Endothelial cell of umbilical vein (primary cell): Measurements from ENCODE around the gene TMPRSS6.

Experiments
- CTCF ChIP-seq, 2 donors: IDR thresholded peaks; 1 replicate in 1 of 2; 2 replicates in 1 of 2; pipeline ENCODE4 v1.5.1; 2011; ENCODE audit warnings: low read length in 2 of 2, mild to moderate bottlenecking in 2 of 2, moderate library complexity in 2 of 2, control low read depth in 1 of 2, inconsistent platforms in 1 of 2, low read depth in 1 of 2; ENCODE audit not compliant: insufficient read depth in 1 of 2; ENCODE audit errors: extremely low read depth in 1 of 2
- EZH2 ChIP-seq: IDR thresholded peaks from 2 replicates; pipeline ENCODE4 v1.6.1; 2012; ENCODE audit warnings: borderline replicate concordance, low read depth, mild to moderate bottlenecking, moderate library complexity, low read length, inconsistent platforms; ENCODE audit not compliant: severe bottlenecking
- GATA2 ChIP-seq: IDR thresholded peaks from 2 replicates; pipeline ENCODE4 v1.7.0; 2011; ENCODE audit warnings: low read depth, mild to moderate bottlenecking, moderate library complexity, mixed read lengths, low read length; ENCODE audit not compliant: insufficient read length, insufficient read depth
- JUN ChIP-seq: IDR thresholded peaks from 2 replicates; pipeline ENCODE4 v1.6.1; 2011; ENCODE audit warnings: borderline replicate concordance, low read depth; ENCODE audit not compliant: insufficient read length, insufficient read depth
- MAX ChIP-seq: IDR thresholded peaks from 2 replicates; pipeline ENCODE4 v1.6.1; 2011; ENCODE audit not compliant: insufficient read depth, insufficient read length
- POLR2A ChIP-seq: IDR thresholded peaks from 2 replicates; pipeline ENCODE4 v1.6.1; 2012; ENCODE audit warnings: low read depth, mild to moderate bottlenecking, control low read depth, low read length
- POLR2AphosphoS5 ChIP-seq: IDR thresholded peaks from 2 replicates; pipeline ENCODE4 v1.6.1; 2012; ENCODE audit warnings: low read depth, mild to moderate bottlenecking, control low read depth, low read length, moderate library complexity; ENCODE audit not compliant: insufficient read depth

GRCh38 chr22:37088108-37088605, 21.4 kb downstream of the TMPRSS6 start:
- TF ChIP-seq GATA2 (no peak), CTCF (IDR thresholded peaks at IDR 0.05; ENCODE audit: extremely low read depth in 1 of 2, insufficient read depth in 1 of 2, low read depth in 1 of 2, low read length in 2 of 2) (no peak), POLR2A (no peak), POLR2AphosphoS5 (no peak), JUN (no peak), EZH2 (no peak), MAX (no peak)
